ENCODE data around the gene TMEM178B. TPM values are rescaled to one million over a fixed set of nuclear protein-coding genes. Genes with fewer than 3 reads are reported as not detected.

The TMEM178B gene
- polyA plus RNA-seq, 1 of the 3 experiments (the other 2 are of a cell fraction): 0.20 TPM

GRCh38 chr7:141184532-141185190, 110.8 kb downstream of the TMEM178B start:
- ChIA-PET CTCF (interaction anchor here (0.6 to 1.0 kb wide), 2 partner anchors 8 to 18 kb away, joined by 3 read pairs; no protein-coding TSS in a partner anchor), POLR2A (no interaction called here)
- WGBS (ENCODE audit: low lambda C conversion rate): 51% methylated on average over 10 of the region's 10 CpGs
- Histone ChIP-seq H3K4me2 (no peak overlapping the region), H3F3A (replicated peaks; ENCODE audit: insufficient read depth) (no peaks in the 10 kb centered on the region), H3K9ac (no peak overlapping the region), H3K36me3 (replicated peaks in 1 of 2; ENCODE audit: control insufficient read depth in 1 of 2, insufficient read depth in 2 of 2, low read length in 1 of 2) (no peaks in the 10 kb centered on the region), H3K4me3 (ENCODE audit: low read depth in 2 of 2, low read length in 1 of 2) (no peak overlapping the region), H2AFZ (ENCODE audit: low read depth) (no peak overlapping the region), H3K9me2 (no peaks in the 10 kb centered on the region), H4K20me1 (ENCODE audit: insufficient read depth) (no peaks in the 10 kb centered on the region), H3K4me1 (ENCODE audit: control insufficient read depth in 1 of 2, insufficient read depth in 2 of 2, low read depth in 1 of 2, low read length in 1 of 2) (peaks cover 0 to 7% of the 10 kb centered on the region in 2 experiments; a peak in 1 of 4 replicates), H3K27ac (ENCODE audit: low read depth in 2 of 2, low read length in 1 of 2) (no peak overlapping the region), H3K79me2 (ENCODE audit: insufficient read depth) (no peaks in the 10 kb centered on the region), H3K9me3 (no peaks in the 10 kb centered on the region), H3K27me3 (ENCODE audit: insufficient read depth) (no peaks in the 10 kb centered on the region)
- TF ChIP-seq EP300 (IDR thresholded peaks at IDR 0.05; ENCODE audit: borderline replicate concordance in 1 of 2, low read depth in 1 of 2, low read length in 1 of 2): no peak
- TF ChIP-seq JUND (IDR thresholded peaks at IDR 0.05): no peak
- no peak for TF ChIP-seq CTCF (IDR thresholded peaks at IDR 0.05)
- no peak for TF ChIP-seq TEAD4 (IDR thresholded peaks at IDR 0.05; ENCODE audit: borderline replicate concordance, insufficient read depth)
- TF ChIP-seq IRF3 (IDR thresholded peaks at IDR 0.05; ENCODE audit: low read depth, low read length): no peak
- no peak for TF ChIP-seq ZBTB33 (IDR thresholded peaks at IDR 0.05; ENCODE audit: borderline replicate concordance, low read depth)
- TF ChIP-seq USF1 (IDR thresholded peaks at IDR 0.05; ENCODE audit: borderline replicate concordance, low read depth): no peak
- no peak for DNase-seq

- H3F3A ChIP-seq (replicated peaks; ENCODE audit: insufficient read depth): no peaks in the 10 kb centered on the region
- no peak overlapping the region for H3K4me2 ChIP-seq
- TF ChIP-seq RXRA (IDR thresholded peaks at IDR 0.05; ENCODE audit: borderline replicate concordance, low read depth): no peak
- no peak for TF ChIP-seq YY1 (IDR thresholded peaks at IDR 0.05; ENCODE audit: low read depth)
- no peak for TF ChIP-seq NFIC (IDR thresholded peaks at IDR 0.05; ENCODE audit: borderline replicate concordance)
- TF ChIP-seq POLR2AphosphoS5 (IDR thresholded peaks at IDR 0.05; ENCODE audit: low read depth, low read length): no peak
- no peak for TF ChIP-seq USF2 (IDR thresholded peaks at IDR 0.05; ENCODE audit: borderline replicate concordance, low read depth, low read length)
- no peak for TF ChIP-seq CHD2 (IDR thresholded peaks at IDR 0.05; ENCODE audit: low read length, partially characterized antibody)
- no peak for TF ChIP-seq FOSL2 (IDR thresholded peaks at IDR 0.05; ENCODE audit: borderline replicate concordance, low read depth)
- TF ChIP-seq ZBTB33 (IDR thresholded peaks at IDR 0.05; ENCODE audit: borderline replicate concordance, low read depth): no peak
- TF ChIP-seq MEF2A (IDR thresholded peaks at IDR 0.05; ENCODE audit: borderline replicate concordance, low read depth): no peak
- no peak for TF ChIP-seq MXI1 (IDR thresholded peaks at IDR 0.05; ENCODE audit: low read depth, low read length)
- H2AFZ ChIP-seq (ENCODE audit: low read depth): no peak overlapping the region
- H3K9me3 ChIP-seq: no peaks in the 10 kb centered on the region
- no peak for DNase-seq
- no peak overlapping the region for H3K27ac ChIP-seq (ENCODE audit: low read depth in 2 of 2, low read length in 1 of 2)
- no peaks in the 10 kb centered on the region for H4K20me1 ChIP-seq (ENCODE audit: insufficient read depth)
- ChIA-PET POLR2A (no interaction called here), CTCF (interaction anchor here (1.0 to 1.1 kb wide), 3 partner anchors 17 to 423 kb away, joined by 3 read pairs; no protein-coding TSS in a partner anchor)
- H3K79me2 ChIP-seq (ENCODE audit: insufficient read depth): no peaks in the 10 kb centered on the region
- H3K9ac ChIP-seq: no peak overlapping the region
- no peaks in the 10 kb centered on the region for H3K27me3 ChIP-seq (ENCODE audit: insufficient read depth)
- H3K36me3 ChIP-seq (replicated peaks in 1 of 2; ENCODE audit: control insufficient read depth in 1 of 2, insufficient read depth in 2 of 2, low read length in 1 of 2): no peaks in the 10 kb centered on the region
- no peaks in the 10 kb centered on the region for H3K9me2 ChIP-seq
- H3K4me1 ChIP-seq (ENCODE audit: control insufficient read depth in 1 of 2, insufficient read depth in 2 of 2, low read depth in 1 of 2, low read length in 1 of 2): peaks cover 0 to 6% of the 10 kb centered on the region in 2 experiments; a peak in 1 of 4 replicates
- H3K4me3 ChIP-seq (ENCODE audit: low read depth in 2 of 2, low read length in 1 of 2): no peak overlapping the region
- WGBS (ENCODE audit: low lambda C conversion rate): 59% methylated on average over 14 of the region's 14 CpGs
Measured at GRCh38 chr7:141185369-141185967, 111.6 kb downstream of the TMEM178B start.

Data from SK-N-SH (cell line).